DOHH2 (cell line): ENCODE results near the gene KREMEN2.

ENCODE experiments used
- EZH2phosphoT487 ChIP-seq: fragments of 200-600 bp; sonication (generic); IDR thresholded peaks from 2 replicates; pipeline ENCODE4 v1.6.1; 2017; ENCODE audit warnings: borderline replicate concordance, mild to moderate bottlenecking, antibody characterized with exemption, low read length, moderate library complexity, mixed read lengths
- TF ChIP-seq, protein P1 (sequence below): fragments of 200-600 bp; sonication (generic); IDR thresholded peaks from one replicate; pipeline ENCODE4 v1.5.1; 2014; ENCODE audit warnings: antibody characterized with exemption, mild to moderate bottlenecking, low read depth, low read length; ENCODE audit not compliant: poor library complexity, severe bottlenecking

DNA sequence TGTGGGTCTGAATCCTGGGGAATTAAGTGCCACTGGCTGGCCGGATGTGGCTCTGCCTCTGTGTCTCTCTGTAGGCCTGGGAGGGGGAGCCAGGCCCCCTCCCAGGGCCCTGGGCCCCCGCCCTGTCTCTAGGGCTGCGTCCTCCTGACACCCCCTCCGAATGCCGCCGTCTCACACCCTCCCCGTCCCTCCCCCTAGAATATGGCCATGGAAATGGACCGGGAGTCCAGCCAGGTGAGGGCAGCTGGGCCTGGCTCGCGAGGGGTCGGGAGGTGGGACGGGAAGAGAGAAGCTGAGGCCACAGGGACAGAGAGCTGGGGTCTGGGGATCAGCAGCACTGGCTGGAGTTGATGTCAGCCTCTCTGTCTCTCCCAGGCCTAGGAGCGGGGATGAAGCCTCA is 32.2 kb downstream of the KREMEN2 start:
- TF ChIP-seq, protein P1, sequence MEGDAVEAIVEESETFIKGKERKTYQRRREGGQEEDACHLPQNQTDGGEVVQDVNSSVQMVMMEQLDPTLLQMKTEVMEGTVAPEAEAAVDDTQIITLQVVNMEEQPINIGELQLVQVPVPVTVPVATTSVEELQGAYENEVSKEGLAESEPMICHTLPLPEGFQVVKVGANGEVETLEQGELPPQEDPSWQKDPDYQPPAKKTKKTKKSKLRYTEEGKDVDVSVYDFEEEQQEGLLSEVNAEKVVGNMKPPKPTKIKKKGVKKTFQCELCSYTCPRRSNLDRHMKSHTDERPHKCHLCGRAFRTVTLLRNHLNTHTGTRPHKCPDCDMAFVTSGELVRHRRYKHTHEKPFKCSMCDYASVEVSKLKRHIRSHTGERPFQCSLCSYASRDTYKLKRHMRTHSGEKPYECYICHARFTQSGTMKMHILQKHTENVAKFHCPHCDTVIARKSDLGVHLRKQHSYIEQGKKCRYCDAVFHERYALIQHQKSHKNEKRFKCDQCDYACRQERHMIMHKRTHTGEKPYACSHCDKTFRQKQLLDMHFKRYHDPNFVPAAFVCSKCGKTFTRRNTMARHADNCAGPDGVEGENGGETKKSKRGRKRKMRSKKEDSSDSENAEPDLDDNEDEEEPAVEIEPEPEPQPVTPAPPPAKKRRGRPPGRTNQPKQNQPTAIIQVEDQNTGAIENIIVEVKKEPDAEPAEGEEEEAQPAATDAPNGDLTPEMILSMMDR: no peak
- TF ChIP-seq EZH2phosphoT487: no peak
